ENCODE data around the gene MTRF1.

The MTRF1 gene

GRCh38 chr13:41199079-41199478 lies 64.3 kb downstream of the MTRF1 start:
- no peak for TF ChIP-seq CTCF (conservative IDR thresholded peaks at IDR 0.05)
- no peak overlapping the region for H3K27ac ChIP-seq

GRCh38 chr13:41196620-41197019 lies 66.8 kb downstream of the MTRF1 start:
- TF ChIP-seq CTCF (conservative IDR thresholded peaks at IDR 0.05): no peak
- no peak overlapping the region for H3K27ac ChIP-seq

- H3K27ac ChIP-seq: no peak overlapping the region
- no peak for TF ChIP-seq CTCF (conservative IDR thresholded peaks at IDR 0.05)
These were observed 67.4 kb downstream of the MTRF1 start for GRCh38 chr13:41196011-41196410.

GRCh38 chr13:41193919-41194824 lies 69.2 kb downstream of the MTRF1 start, which contains the start of gene KBTBD7:
Gene KBTBD7 (minus strand): TSS chr13:41194569. CDS start chr13:41194257, 312 bp downstream.
- TF ChIP-seq CTCF (conservative IDR thresholded peaks at IDR 0.05): no peak
- peak within 1 kb of the TSS; percentile 75 for H3K27ac ChIP-seq

- H3K27ac ChIP-seq: peak overlapping the region; percentile 75
- no peak for TF ChIP-seq CTCF (conservative IDR thresholded peaks at IDR 0.05)
These were observed 69.9 kb downstream of the MTRF1 start for GRCh38 chr13:41193469-41193868.

GRCh38 chr13:41188584-41188983 lies 74.8 kb downstream of the MTRF1 start:
- TF ChIP-seq CTCF (conservative IDR thresholded peaks at IDR 0.05): no peak

GRCh38 chr13:41186481-41186880 lies 76.9 kb downstream of the MTRF1 start:
- TF ChIP-seq CTCF (conservative IDR thresholded peaks at IDR 0.05): no peak
- no peak overlapping the region for H3K27ac ChIP-seq

More at GRCh38 chr13:41188584-41188983, 74.8 kb downstream of the MTRF1 start:
- no peak overlapping the region for H3K27ac ChIP-seq

Data from VCaP (cell line).